GM12872 (cell line): ENCODE measurements around the gene RNF149.

Experiments
- TF ChIP-seq, protein P1 (sequence below): IDR thresholded peaks from 3 replicates; pipeline ENCODE4 v1.5.1; 2011; ENCODE audit warnings: low read depth, mild to moderate bottlenecking, low read length, moderate library complexity; ENCODE audit not compliant: insufficient read depth

The RNF149 gene

GRCh38 chr2:101232770-101233169, 75.7 kb downstream of the RNF149 start:
- TF ChIP-seq, protein P1, sequence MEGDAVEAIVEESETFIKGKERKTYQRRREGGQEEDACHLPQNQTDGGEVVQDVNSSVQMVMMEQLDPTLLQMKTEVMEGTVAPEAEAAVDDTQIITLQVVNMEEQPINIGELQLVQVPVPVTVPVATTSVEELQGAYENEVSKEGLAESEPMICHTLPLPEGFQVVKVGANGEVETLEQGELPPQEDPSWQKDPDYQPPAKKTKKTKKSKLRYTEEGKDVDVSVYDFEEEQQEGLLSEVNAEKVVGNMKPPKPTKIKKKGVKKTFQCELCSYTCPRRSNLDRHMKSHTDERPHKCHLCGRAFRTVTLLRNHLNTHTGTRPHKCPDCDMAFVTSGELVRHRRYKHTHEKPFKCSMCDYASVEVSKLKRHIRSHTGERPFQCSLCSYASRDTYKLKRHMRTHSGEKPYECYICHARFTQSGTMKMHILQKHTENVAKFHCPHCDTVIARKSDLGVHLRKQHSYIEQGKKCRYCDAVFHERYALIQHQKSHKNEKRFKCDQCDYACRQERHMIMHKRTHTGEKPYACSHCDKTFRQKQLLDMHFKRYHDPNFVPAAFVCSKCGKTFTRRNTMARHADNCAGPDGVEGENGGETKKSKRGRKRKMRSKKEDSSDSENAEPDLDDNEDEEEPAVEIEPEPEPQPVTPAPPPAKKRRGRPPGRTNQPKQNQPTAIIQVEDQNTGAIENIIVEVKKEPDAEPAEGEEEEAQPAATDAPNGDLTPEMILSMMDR, result no peak

GRCh38 chr2:101231937-101232730, 76.4 kb downstream of the RNF149 start:
- TF ChIP-seq, protein P1, result no peak

GRCh38 chr2:101231240-101231639, 77.3 kb downstream of the RNF149 start:
- TF ChIP-seq, protein P1, result no peak

- TF ChIP-seq, protein P1, result no peak
Observed at GRCh38 chr2:101230541-101231001, 77.9 kb downstream of the RNF149 start.
